Measurements from ENCODE around the gene PIP4K2A. TPM values are rescaled to one million over a fixed set of nuclear protein-coding genes. Genes with fewer than 3 reads are reported as not detected.

The PIP4K2A gene
- total RNA-seq, 2 donors from 2014 or later: 15.0 to 17.8 TPM

- H3K36me3 Mint-ChIP-seq (ENCODE audit: low read depth): peaks cover 12% of the 10 kb centered on the region
- Histone ChIP-seq H3K36me3 (ENCODE audit: control insufficient read depth, insufficient read depth, low read length) (no peaks in the 10 kb centered on the region), H3K4me3 (ENCODE audit: low read length) (no peak overlapping the region), H3K27ac (ENCODE audit: low read depth, low read length) (no peak overlapping the region), H3K9ac (ENCODE audit: extremely low read depth, low read length, poor library complexity, severe bottlenecking) (no peak overlapping the region), H3K4me1 (ENCODE audit: control insufficient read depth, insufficient read depth, low read length) (no peaks in the 10 kb centered on the region), H3K27me3 (ENCODE audit: control insufficient read depth, insufficient read depth, low read length, poor library complexity, severe bottlenecking) (no peaks in the 10 kb centered on the region), H3K9me3 (ENCODE audit: control insufficient read depth, low read length) (no peaks in the 10 kb centered on the region)
- no peak for TF ChIP-seq CTCF (conservative IDR thresholded peaks at IDR 0.05)
- H3K4me1 Mint-ChIP-seq: peaks cover 6% of the 10 kb centered on the region
- WGBS, 2 experiments (ENCODE audit: insufficient coverage in 1 of 2, insufficient read length in 1 of 2): 91 to 100% methylated on average over 2 to 3 of the region's 3 CpGs
- no peaks in the 10 kb centered on the region for H3K9me3 Mint-ChIP-seq
- H3K4me3 Mint-ChIP-seq: no peak overlapping the region
- H3K27ac Mint-ChIP-seq: no peak overlapping the region
- no peaks in the 10 kb centered on the region for H3K27me3 Mint-ChIP-seq (ENCODE audit: insufficient read depth)
- DNase-seq: no peak
Measured at GRCh38 chr10:22593026-22593425, 121.4 kb downstream of the PIP4K2A start.

GRCh38 chr10:22589851-22590514, 124.4 kb downstream of the PIP4K2A start:
- H3K9ac ChIP-seq (ENCODE audit: extremely low read depth, low read length, poor library complexity, severe bottlenecking): no peak overlapping the region
- H3K27ac ChIP-seq (ENCODE audit: low read depth, low read length): no peak overlapping the region
- Mint-ChIP-seq H3K36me3 (ENCODE audit: low read depth) (peaks cover 12% of the 10 kb centered on the region), H3K4me1 (peaks cover 4% of the 10 kb centered on the region), H3K9me3 (no peaks in the 10 kb centered on the region), H3K27me3 (ENCODE audit: insufficient read depth) (no peaks in the 10 kb centered on the region), H3K27ac (no peak overlapping the region), H3K4me3 (no peak overlapping the region)
- no peaks in the 10 kb centered on the region for H3K27me3 ChIP-seq (ENCODE audit: control insufficient read depth, insufficient read depth, low read length, poor library complexity, severe bottlenecking)
- no peaks in the 10 kb centered on the region for H3K4me1 ChIP-seq (ENCODE audit: control insufficient read depth, insufficient read depth, low read length)
- H3K36me3 ChIP-seq (ENCODE audit: control insufficient read depth, insufficient read depth, low read length): no peaks in the 10 kb centered on the region
- no peak for DNase-seq
- WGBS, 2 experiments (ENCODE audit: insufficient coverage in 1 of 2, insufficient read length in 1 of 2): 67 to 77% methylated on average over 3 to 6 of the region's 6 CpGs
- H3K9me3 ChIP-seq (ENCODE audit: control insufficient read depth, low read length): no peaks in the 10 kb centered on the region
- H3K4me3 ChIP-seq (ENCODE audit: low read length): no peak overlapping the region
- TF ChIP-seq CTCF (conservative IDR thresholded peaks at IDR 0.05): no peak

- H3K27me3 Mint-ChIP-seq (ENCODE audit: insufficient read depth): no peaks in the 10 kb centered on the region
- Histone ChIP-seq H3K4me3 (ENCODE audit: low read length) (no peak overlapping the region), H3K27me3 (ENCODE audit: control insufficient read depth, insufficient read depth, low read length, poor library complexity, severe bottlenecking) (no peaks in the 10 kb centered on the region), H3K27ac (ENCODE audit: low read depth, low read length) (no peak overlapping the region), H3K9me3 (ENCODE audit: control insufficient read depth, low read length) (no peaks in the 10 kb centered on the region), H3K36me3 (ENCODE audit: control insufficient read depth, insufficient read depth, low read length) (no peaks in the 10 kb centered on the region), H3K9ac (ENCODE audit: extremely low read depth, low read length, poor library complexity, severe bottlenecking) (no peak overlapping the region), H3K4me1 (ENCODE audit: control insufficient read depth, insufficient read depth, low read length) (no peaks in the 10 kb centered on the region)
- H3K4me3 Mint-ChIP-seq: no peak overlapping the region
- H3K9me3 Mint-ChIP-seq: no peaks in the 10 kb centered on the region
- H3K4me1 Mint-ChIP-seq: no peaks in the 10 kb centered on the region
- peaks cover 12% of the 10 kb centered on the region for H3K36me3 Mint-ChIP-seq (ENCODE audit: low read depth)
- no peak overlapping the region for H3K27ac Mint-ChIP-seq
- TF ChIP-seq CTCF (conservative IDR thresholded peaks at IDR 0.05): no peak
- DNase-seq: no peak
- WGBS, 2 experiments (ENCODE audit: insufficient coverage in 1 of 2, insufficient read length in 1 of 2): 100% methylated on average over 1 of the region's 1 CpG
Measured at GRCh38 chr10:22588462-22588861, 125.9 kb downstream of the PIP4K2A start.
